Naive thymus-derived CD4-positive, alpha-beta T cell (primary cell): ENCODE results near the gene TSACC. TPM values are rescaled to one million over a fixed set of nuclear protein-coding genes. Genes with fewer than 3 reads are reported as not detected.
"Not testable (repeated sequence)": the region's sequence is repeated elsewhere in the genome, so short reads cannot be mapped to it uniquely, and the experiment has no call there.

Experiments used
- ATAC-seq: fragments of 150-1000 bp; cut with Tn5 transposase; 2 replicates; pipeline ENCODE4 v1.10.0; 2021; ENCODE audit warnings: mild to moderate bottlenecking, moderate library complexity
- CTCF ChIA-PET: fragments of 350-600 bp; sonication (Branson Sonifier 250); formaldehyde crosslinking; loops from one replicate; lab custom pipeline; 2021; ENCODE audit warnings: antibody characterized with exemption; lab: Charles Lee
- POLR2A ChIA-PET: fragments of 350-600 bp; sonication (Branson Sonifier 250); formaldehyde crosslinking; loops from one replicate; lab custom pipeline; 2021; ENCODE audit warnings: antibody characterized with exemption, inconsistent platforms; lab: Charles Lee
- DNase-seq, 9 donors: peaks; one replicate each; pipeline versions ENCODE4 v3.0.0 to v3.0.0-alpha.2; 2020 to 2022; ENCODE audit warnings: mixed read lengths in 1 of 9
- H3K27ac ChIP-seq: one replicate; pipeline ENCODE4 v1.7.0; 2013; ENCODE audit warnings: mild to moderate bottlenecking, low read depth, low read length, moderate library complexity
- H3K27me3 ChIP-seq, 2 donors: one replicate each; pipeline ENCODE4 v1.7.0; 2013; ENCODE audit warnings: low read length in 2 of 2, mild to moderate bottlenecking in 2 of 2, moderate library complexity in 2 of 2; ENCODE audit not compliant: control insufficient read depth in 2 of 2, insufficient read depth in 2 of 2
- H3K36me3 ChIP-seq, 3 experiments: 1 replicate in 2 of 3; 2 replicates in 1 of 3; pipeline ENCODE4 v1.7.0; 2013; ENCODE audit warnings: low read length in 3 of 3, mild to moderate bottlenecking in 3 of 3, moderate library complexity in 1 of 3; ENCODE audit not compliant: insufficient read depth in 3 of 3, control insufficient read depth in 2 of 3
- H3K4me1 ChIP-seq, 2 donors: one replicate each; pipeline ENCODE4 v1.7.0; 2013; ENCODE audit warnings: low read length in 2 of 2, mild to moderate bottlenecking in 2 of 2, moderate library complexity in 1 of 2; ENCODE audit not compliant: control insufficient read depth in 2 of 2, insufficient read depth in 2 of 2
- H3K4me3 ChIP-seq: 2 replicates; pipeline ENCODE4 v1.7.0; 2013; ENCODE audit warnings: mild to moderate bottlenecking, low read length
- H3K9me3 ChIP-seq, 3 experiments: 1 replicate in 2 of 3; 2 replicates in 1 of 3; pipeline ENCODE4 v1.7.0; 2013; ENCODE audit warnings: low read length in 3 of 3; ENCODE audit not compliant: control insufficient read depth in 2 of 3
- H3K27ac Mint-ChIP-seq, 9 donors: one replicate each; pipeline ENCODE4 v1.8.0; 2020 to 2022; ENCODE audit warnings: mixed read lengths in 9 of 9, mild to moderate bottlenecking in 8 of 9, moderate library complexity in 5 of 9, inconsistent platforms in 2 of 9
- H3K27me3 Mint-ChIP-seq, 5 donors: one replicate each; pipeline ENCODE4 v1.8.0; 2021 to 2022; ENCODE audit warnings: mixed read lengths in 5 of 5, mild to moderate bottlenecking in 1 of 5
- H3K36me3 Mint-ChIP-seq, 5 donors: one replicate each; pipeline ENCODE4 v1.8.0; 2020 to 2022; ENCODE audit warnings: mixed read lengths in 5 of 5, mild to moderate bottlenecking in 3 of 5, inconsistent platforms in 1 of 5
- H3K4me1 Mint-ChIP-seq, 7 donors: one replicate each; pipeline ENCODE4 v1.8.0; 2020 to 2022; ENCODE audit warnings: mixed read lengths in 7 of 7, mild to moderate bottlenecking in 3 of 7, inconsistent platforms in 1 of 7
- H3K4me3 Mint-ChIP-seq, 10 donors: one replicate each; pipeline ENCODE4 v1.8.0; 2020 to 2022; ENCODE audit warnings: mild to moderate bottlenecking in 10 of 10, mixed read lengths in 10 of 10, moderate library complexity in 6 of 10, inconsistent platforms in 2 of 10
- H3K9me3 Mint-ChIP-seq, 11 donors: one replicate each; pipeline ENCODE4 v1.8.0; 2020 to 2022; ENCODE audit warnings: mixed read lengths in 11 of 11, mild to moderate bottlenecking in 4 of 11, inconsistent platforms in 1 of 11, moderate library complexity in 1 of 11
- intact Hi-C, 2 donors: fragments of 100-400 bp; cut with micrococcal nuclease; formaldehyde crosslinking; loops; one replicate each; pipeline ENCODE4 v1.15.1; 2023
- polyA plus RNA-seq, 2 donors: library from polyadenylated mRNA; unstranded; fragments of 300-500 nt; fragmentation: Illumina TruSeq; gene quantifications; one replicate each; pipeline ENCODE4 v1.2.3, GENCODE V29; 2021
- total RNA-seq, 6 experiments: library from RNA in 5 of 6; stranded (reverse) in 5 of 6; gene quantifications; 1 replicate in 5 of 6; 2 replicates in 1 of 6; pipeline ENCODE4 v1.2.3 and lab custom pipeline; 2021 to 2026

TSACC gene
- total and polyA plus RNA-seq, 7 experiments from 2014 or later, result 1.1 to 2.2 (median 1.7) TPM; not detected in 4

- DNase-seq, H3K27ac ChIP-seq, H3K4me3 ChIP-seq, H3K27me3 ChIP-seq, H3K36me3 Mint-ChIP-seq, H3K9me3 Mint-ChIP-seq, H3K36me3 ChIP-seq, POLR2A ChIA-PET, H3K4me3 Mint-ChIP-seq, intact Hi-C loops, H3K4me1 ChIP-seq, H3K27ac Mint-ChIP-seq, ATAC-seq, H3K9me3 ChIP-seq: not testable (repeated sequence)
- H3K4me1 Mint-ChIP-seq, result peaks cover 0 to 10% (median 4%) of the 10 kb centered on the region in 7 donors
- H3K27me3 Mint-ChIP-seq, result peaks cover 0 to 44% (median 13%) of the 10 kb centered on the region in 5 donors
- CTCF ChIA-PET, result interaction anchor here (0.8 kb wide), 1 partner anchor 94 kb away, joined by 3 read pairs; no protein-coding TSS in a partner anchor
These were observed 14.2 kb downstream of the TSACC start for GRCh38 chr1:156352481-156352880.

GRCh38 chr1:156356262-156356874 is 18.0 kb downstream of the TSACC start:
- Mint-ChIP-seq H3K27ac (no peak overlapping the region), H3K4me3 (peak overlapping the region in 2 of 10 donors; percentile 6 to 8)

DNA sequence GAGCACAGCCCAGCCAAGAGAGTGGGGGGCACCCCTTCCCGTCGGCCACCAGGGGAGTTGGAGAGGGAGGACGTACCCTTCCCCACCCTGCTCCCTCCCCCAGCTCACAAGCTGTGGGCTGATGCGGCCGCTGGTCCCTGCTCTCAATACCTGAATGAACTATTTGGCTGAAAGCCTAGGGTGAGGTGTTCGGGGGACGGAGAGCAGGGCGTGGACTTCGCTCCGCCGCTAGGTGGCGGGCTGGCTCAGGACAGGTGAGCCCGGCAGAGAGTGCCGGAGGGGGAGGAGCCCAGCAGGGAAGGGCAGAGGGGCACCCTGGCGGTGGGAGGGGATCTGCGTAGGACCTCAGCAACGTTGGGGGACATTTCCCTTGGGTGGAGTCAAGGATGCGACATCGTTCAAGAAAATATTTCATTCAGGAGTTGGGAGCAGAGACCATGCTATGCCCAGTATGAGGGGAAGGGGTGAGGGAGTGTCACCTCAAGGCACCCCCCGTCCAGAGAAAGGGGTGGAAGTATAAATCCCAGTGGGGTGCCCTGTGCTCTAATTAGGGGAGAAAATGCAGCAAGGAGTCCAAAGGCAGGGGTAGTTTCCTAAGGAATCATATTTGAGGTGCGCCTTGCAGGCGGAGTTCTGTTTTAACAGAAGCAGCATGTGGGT is 18.7 kb downstream of the TSACC start:
- Histone ChIP-seq H3K27me3 (no peaks in the 10 kb centered on the region), H3K36me3 (no peaks in the 10 kb centered on the region), H3K27ac (no peak overlapping the region), H3K9me3 (no peaks in the 10 kb centered on the region), H3K4me3 (no peak overlapping the region), H3K4me1 (no peaks in the 10 kb centered on the region)
- ChIA-PET CTCF (interaction anchor here (1.0 kb wide), 1 partner anchor 42 kb away, joined by 4 read pairs; no protein-coding TSS in a partner anchor), POLR2A (no interaction called here)
- peak; percentile 27 to 78 (median 54) for DNase-seq
- intact Hi-C loops, result loop anchor here (1.0 kb wide), 3 partner anchors 26 to 88 kb away; no protein-coding TSS in a partner anchor
- H3K4me3 Mint-ChIP-seq, result peak overlapping the region in 6 of 10 donors; percentile 2 to 21 (median 11)
- H3K4me1 Mint-ChIP-seq, result peaks cover 0 to 11% (median 4%) of the 10 kb centered on the region in 7 donors
- no peak overlapping the region for H3K27ac Mint-ChIP-seq
- peak; percentile 97 for ATAC-seq
- H3K9me3 Mint-ChIP-seq, result peaks cover 0 to 2% (median 0%) of the 10 kb centered on the region in 11 donors
- H3K36me3 Mint-ChIP-seq, result no peaks in the 10 kb centered on the region
- H3K27me3 Mint-ChIP-seq, result peaks cover 8 to 47% (median 18%) of the 10 kb centered on the region in 5 donors

More at GRCh38 chr1:156356262-156356874, 18.0 kb downstream of the TSACC start:
- Histone ChIP-seq H3K36me3 (no peaks in the 10 kb centered on the region), H3K4me1 (no peaks in the 10 kb centered on the region), H3K9me3 (no peaks in the 10 kb centered on the region), H3K27ac (no peak overlapping the region), H3K4me3 (no peak overlapping the region), H3K27me3 (no peaks in the 10 kb centered on the region)
- no peak for DNase-seq
- peaks cover 0 to 2% (median 0%) of the 10 kb centered on the region in 11 donors for H3K9me3 Mint-ChIP-seq
- peaks cover 8 to 51% (median 18%) of the 10 kb centered on the region in 5 donors for H3K27me3 Mint-ChIP-seq
- intact Hi-C loops, result no loop called here
- POLR2A ChIA-PET, result no interaction called here
- no peaks in the 10 kb centered on the region for H3K36me3 Mint-ChIP-seq
- ATAC-seq, result no peak
- H3K4me1 Mint-ChIP-seq, result peaks cover 0 to 11% (median 4%) of the 10 kb centered on the region in 7 donors
- CTCF ChIA-PET, result interaction anchor here (0.5 to 1.3 kb wide), 5 partner anchors 13 to 267 kb away, joined by 3 to 5 read pairs (median 3); no protein-coding TSS in a partner anchor

DNA sequence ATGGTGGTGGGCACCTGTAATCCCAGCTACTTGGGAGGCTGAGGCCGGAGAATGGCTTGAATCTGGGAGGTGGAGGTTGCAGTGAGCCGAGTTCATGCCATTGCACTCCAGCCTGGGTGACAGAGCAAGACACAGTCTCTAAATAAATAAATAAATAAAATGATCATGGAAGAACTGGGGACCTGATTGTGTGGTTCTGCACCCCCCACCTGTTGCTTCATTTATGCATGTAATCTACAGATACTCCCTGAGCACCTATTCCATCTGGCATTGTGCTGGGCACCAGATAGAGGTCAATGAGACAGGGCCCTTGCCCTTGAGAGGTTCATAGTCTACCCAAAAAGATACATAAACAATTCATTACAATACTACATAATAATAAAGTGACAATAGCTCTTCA is 19.7 kb downstream of the TSACC start:
- DNase-seq (no peak), ATAC-seq (no peak)
- Mint-ChIP-seq H3K4me3 (no peak overlapping the region), H3K36me3 (no peaks in the 10 kb centered on the region), H3K27ac (no peak overlapping the region), H3K27me3 (peaks cover 8 to 46% (median 18%) of the 10 kb centered on the region in 5 donors), H3K4me1 (peaks cover 0 to 11% (median 4%) of the 10 kb centered on the region in 7 donors), H3K9me3 (peaks cover 0 to 2% (median 0%) of the 10 kb centered on the region in 11 donors)
- Histone ChIP-seq H3K36me3 (no peaks in the 10 kb centered on the region), H3K4me3 (no peak overlapping the region), H3K27ac (no peak overlapping the region), H3K9me3 (no peaks in the 10 kb centered on the region), H3K27me3 (no peaks in the 10 kb centered on the region), H3K4me1 (no peaks in the 10 kb centered on the region)
- ChIA-PET POLR2A (interaction anchor here (1.2 kb wide), 1 partner anchor 99 kb away, joined by 3 read pairs; no protein-coding TSS in a partner anchor), CTCF (interaction anchor here (0.6 to 2.1 kb wide), 3 partner anchors 23 to 41 kb away, joined by 4 to 10 read pairs (median 4); no protein-coding TSS in a partner anchor)
- intact Hi-C loops, result loop anchor here (1.0 kb wide), 3 partner anchors 25 to 87 kb away; no protein-coding TSS in a partner anchor

- peaks cover 0 to 11% (median 4%) of the 10 kb centered on the region in 7 donors for H3K4me1 Mint-ChIP-seq
- Histone ChIP-seq H3K9me3 (no peaks in the 10 kb centered on the region), H3K27me3 (no peaks in the 10 kb centered on the region), H3K36me3 (no peaks in the 10 kb centered on the region), H3K4me3 (no peak overlapping the region), H3K4me1 (no peaks in the 10 kb centered on the region), H3K27ac (no peak overlapping the region)
- H3K9me3 Mint-ChIP-seq, result peaks cover 0 to 2% (median 0%) of the 10 kb centered on the region in 11 donors
- no peak overlapping the region for H3K27ac Mint-ChIP-seq
- no peak for DNase-seq
- ATAC-seq, result no peak
- no peaks in the 10 kb centered on the region for H3K36me3 Mint-ChIP-seq
- POLR2A ChIA-PET, result interaction anchor here (1.2 kb wide), 1 partner anchor 99 kb away, joined by 3 read pairs; no protein-coding TSS in a partner anchor
- intact Hi-C loops, result no loop called here
- CTCF ChIA-PET, result interaction anchor here (0.6 to 2.1 kb wide), 2 partner anchors 24 to 27 kb away, joined by 4 to 10 read pairs; no protein-coding TSS in a partner anchor
- peaks cover 9 to 48% (median 18%) of the 10 kb centered on the region in 5 donors for H3K27me3 Mint-ChIP-seq
- no peak overlapping the region for H3K4me3 Mint-ChIP-seq
These were observed 20.3 kb downstream of the TSACC start for GRCh38 chr1:156358641-156359040.

DNA sequence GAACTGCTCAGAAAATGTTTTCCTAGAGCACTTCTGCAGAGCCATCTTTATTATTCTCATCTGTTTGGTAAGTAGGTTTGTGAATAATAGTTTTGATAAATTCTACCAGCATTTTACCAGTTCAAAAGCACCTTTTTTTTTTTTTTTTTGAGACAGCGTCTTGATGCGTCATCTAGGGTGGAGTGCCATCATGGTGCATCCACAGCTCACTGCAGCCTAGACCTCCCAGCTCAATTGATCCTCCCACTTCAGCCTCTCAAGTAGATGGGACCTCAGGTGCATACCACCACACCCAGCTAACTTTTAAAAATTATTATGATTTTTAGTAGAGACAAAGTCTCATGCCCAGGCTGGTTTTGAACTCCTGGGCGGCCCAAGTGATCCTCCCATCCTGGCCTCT is 20.9 kb downstream of the TSACC start:
- H3K4me3 Mint-ChIP-seq, result no peak overlapping the region
- no peaks in the 10 kb centered on the region for H3K36me3 ChIP-seq
- ATAC-seq (no peak), DNase-seq (no peak)
- no peaks in the 10 kb centered on the region for H3K4me1 ChIP-seq
- H3K9me3 ChIP-seq, result no peaks in the 10 kb centered on the region
- H3K27me3 ChIP-seq, result no peaks in the 10 kb centered on the region
- peaks cover 13 to 53% (median 18%) of the 10 kb centered on the region in 5 donors for H3K27me3 Mint-ChIP-seq
- no peak overlapping the region for H3K27ac Mint-ChIP-seq
- peaks cover 0 to 2% (median 0%) of the 10 kb centered on the region in 11 donors for H3K9me3 Mint-ChIP-seq
- intact Hi-C loops, result no loop called here
- ChIA-PET CTCF (interaction anchor here (2.1 kb wide), 1 partner anchor 26 kb away, joined by 10 read pairs; no protein-coding TSS in a partner anchor), POLR2A (interaction anchor here (1.2 kb wide), 1 partner anchor 98 kb away, joined by 3 read pairs; no protein-coding TSS in a partner anchor)
- no peak overlapping the region for H3K4me3 ChIP-seq
- H3K4me1 Mint-ChIP-seq, result peaks cover 0 to 11% (median 4%) of the 10 kb centered on the region in 7 donors
- H3K27ac ChIP-seq, result no peak overlapping the region
- H3K36me3 Mint-ChIP-seq, result no peaks in the 10 kb centered on the region
